ENCODE data around the gene JAKMIP1. TPM values are rescaled to one million over a fixed set of nuclear protein-coding genes. Genes with fewer than 3 reads are reported as not detected.

JAKMIP1 gene
- total RNA-seq, 1 experiment from 2014 or later: not detected

DNA sequence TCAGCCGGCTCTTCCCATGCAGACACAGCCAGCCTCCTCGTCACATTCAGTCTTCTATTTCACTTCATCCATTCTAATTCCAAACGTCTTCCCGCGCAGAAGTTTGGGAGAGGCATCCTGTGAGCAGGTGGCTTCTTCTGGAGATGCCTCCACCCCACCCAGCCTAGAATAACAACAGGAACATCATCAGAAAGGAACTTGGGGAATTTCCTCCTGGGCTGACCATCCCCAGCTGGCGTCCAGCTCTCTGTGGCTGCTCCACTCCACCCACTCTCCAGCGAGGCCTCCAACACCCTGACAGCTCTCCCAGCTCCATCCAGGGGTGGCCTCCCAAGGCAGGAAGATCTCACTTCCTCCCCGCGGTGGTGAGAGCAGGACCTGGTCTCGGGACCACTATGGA is 176.6 kb downstream of the JAKMIP1 start:
- ChIA-PET POLR2A (no interaction called here), CTCF (no interaction called here)
- H3K4me3 ChIP-seq (ENCODE audit: low read depth in 2 of 2, low read length in 2 of 2): no peak overlapping the region
- no peak for ATAC-seq
- DNase-seq (ENCODE audit: low read depth, low spot score): no peak
- H3K9me3 ChIP-seq (ENCODE audit: control insufficient read depth, insufficient read depth, low read depth, low read length): no peaks in the 10 kb centered on the region
- no peaks in the 10 kb centered on the region for H3K36me3 ChIP-seq (ENCODE audit: control insufficient read depth, insufficient read depth, low read length)
- no peaks in the 10 kb centered on the region; the same call in 1 of the 2 replicates for H3K27me3 ChIP-seq (ENCODE audit: control insufficient read depth, insufficient read depth, low read length)
- TF ChIP-seq POLR2AphosphoS5 (IDR thresholded peaks at IDR 0.05; ENCODE audit: low read depth, low read length) (no peak), SIN3A (IDR thresholded peaks at IDR 0.05; ENCODE audit: borderline replicate concordance, insufficient read depth, low read depth, low read length) (no peak), TCF7L2 (IDR thresholded peaks at IDR 0.05; ENCODE audit: low read depth, low read length) (no peak)
- TF ChIP-seq, protein P1, sequence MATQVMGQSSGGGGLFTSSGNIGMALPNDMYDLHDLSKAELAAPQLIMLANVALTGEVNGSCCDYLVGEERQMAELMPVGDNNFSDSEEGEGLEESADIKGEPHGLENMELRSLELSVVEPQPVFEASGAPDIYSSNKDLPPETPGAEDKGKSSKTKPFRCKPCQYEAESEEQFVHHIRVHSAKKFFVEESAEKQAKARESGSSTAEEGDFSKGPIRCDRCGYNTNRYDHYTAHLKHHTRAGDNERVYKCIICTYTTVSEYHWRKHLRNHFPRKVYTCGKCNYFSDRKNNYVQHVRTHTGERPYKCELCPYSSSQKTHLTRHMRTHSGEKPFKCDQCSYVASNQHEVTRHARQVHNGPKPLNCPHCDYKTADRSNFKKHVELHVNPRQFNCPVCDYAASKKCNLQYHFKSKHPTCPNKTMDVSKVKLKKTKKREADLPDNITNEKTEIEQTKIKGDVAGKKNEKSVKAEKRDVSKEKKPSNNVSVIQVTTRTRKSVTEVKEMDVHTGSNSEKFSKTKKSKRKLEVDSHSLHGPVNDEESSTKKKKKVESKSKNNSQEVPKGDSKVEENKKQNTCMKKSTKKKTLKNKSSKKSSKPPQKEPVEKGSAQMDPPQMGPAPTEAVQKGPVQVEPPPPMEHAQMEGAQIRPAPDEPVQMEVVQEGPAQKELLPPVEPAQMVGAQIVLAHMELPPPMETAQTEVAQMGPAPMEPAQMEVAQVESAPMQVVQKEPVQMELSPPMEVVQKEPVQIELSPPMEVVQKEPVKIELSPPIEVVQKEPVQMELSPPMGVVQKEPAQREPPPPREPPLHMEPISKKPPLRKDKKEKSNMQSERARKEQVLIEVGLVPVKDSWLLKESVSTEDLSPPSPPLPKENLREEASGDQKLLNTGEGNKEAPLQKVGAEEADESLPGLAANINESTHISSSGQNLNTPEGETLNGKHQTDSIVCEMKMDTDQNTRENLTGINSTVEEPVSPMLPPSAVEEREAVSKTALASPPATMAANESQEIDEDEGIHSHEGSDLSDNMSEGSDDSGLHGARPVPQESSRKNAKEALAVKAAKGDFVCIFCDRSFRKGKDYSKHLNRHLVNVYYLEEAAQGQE (IDR thresholded peaks at IDR 0.05; ENCODE audit: insufficient read depth in 1 of 2, low read depth in 2 of 2, low read length in 1 of 2): no peak
- TF ChIP-seq, protein P2, sequence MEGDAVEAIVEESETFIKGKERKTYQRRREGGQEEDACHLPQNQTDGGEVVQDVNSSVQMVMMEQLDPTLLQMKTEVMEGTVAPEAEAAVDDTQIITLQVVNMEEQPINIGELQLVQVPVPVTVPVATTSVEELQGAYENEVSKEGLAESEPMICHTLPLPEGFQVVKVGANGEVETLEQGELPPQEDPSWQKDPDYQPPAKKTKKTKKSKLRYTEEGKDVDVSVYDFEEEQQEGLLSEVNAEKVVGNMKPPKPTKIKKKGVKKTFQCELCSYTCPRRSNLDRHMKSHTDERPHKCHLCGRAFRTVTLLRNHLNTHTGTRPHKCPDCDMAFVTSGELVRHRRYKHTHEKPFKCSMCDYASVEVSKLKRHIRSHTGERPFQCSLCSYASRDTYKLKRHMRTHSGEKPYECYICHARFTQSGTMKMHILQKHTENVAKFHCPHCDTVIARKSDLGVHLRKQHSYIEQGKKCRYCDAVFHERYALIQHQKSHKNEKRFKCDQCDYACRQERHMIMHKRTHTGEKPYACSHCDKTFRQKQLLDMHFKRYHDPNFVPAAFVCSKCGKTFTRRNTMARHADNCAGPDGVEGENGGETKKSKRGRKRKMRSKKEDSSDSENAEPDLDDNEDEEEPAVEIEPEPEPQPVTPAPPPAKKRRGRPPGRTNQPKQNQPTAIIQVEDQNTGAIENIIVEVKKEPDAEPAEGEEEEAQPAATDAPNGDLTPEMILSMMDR (IDR thresholded peaks at IDR 0.05): no peak
- H3K4me1 ChIP-seq (ENCODE audit: control insufficient read depth, insufficient read depth, low read length): no peaks in the 10 kb centered on the region
- no TSS peak for BruUV-seq (replicated peaks)
- in situ Hi-C loops (cut with HindIII; ENCODE audit: low pct_unique_long_range_greater_than_20kb, low sequenced_read_pairs): no loop called here
- no peak overlapping the region for H3K27ac ChIP-seq (ENCODE audit: low read length)
- intact Hi-C loops (cut with micrococcal nuclease; ENCODE audit: unreplicated experiment): no loop called here

- intact Hi-C loops (cut with micrococcal nuclease; ENCODE audit: unreplicated experiment): no loop called here
- Histone ChIP-seq H3K27ac (ENCODE audit: low read length) (no peak overlapping the region), H3K4me3 (ENCODE audit: low read depth in 2 of 2, low read length in 2 of 2) (no peak overlapping the region), H3K27me3 (ENCODE audit: control insufficient read depth, insufficient read depth, low read length) (no peaks in the 10 kb centered on the region; the same call in 1 of the 2 replicates), H3K9me3 (ENCODE audit: control insufficient read depth, insufficient read depth, low read depth, low read length) (no peaks in the 10 kb centered on the region), H3K36me3 (ENCODE audit: control insufficient read depth, insufficient read depth, low read length) (no peaks in the 10 kb centered on the region), H3K4me1 (ENCODE audit: control insufficient read depth, insufficient read depth, low read length) (no peaks in the 10 kb centered on the region)
- TF ChIP-seq POLR2AphosphoS5 (IDR thresholded peaks at IDR 0.05; ENCODE audit: low read depth, low read length): no peak
- TF ChIP-seq, protein P2 (IDR thresholded peaks at IDR 0.05): no peak
- TF ChIP-seq, protein P1 (IDR thresholded peaks at IDR 0.05; ENCODE audit: insufficient read depth in 1 of 2, low read depth in 2 of 2, low read length in 1 of 2): no peak
- no peak for TF ChIP-seq TCF7L2 (IDR thresholded peaks at IDR 0.05; ENCODE audit: low read depth, low read length)
- TF ChIP-seq SIN3A (IDR thresholded peaks at IDR 0.05; ENCODE audit: borderline replicate concordance, insufficient read depth, low read depth, low read length): no peak
- no peak for DNase-seq (ENCODE audit: low read depth, low spot score)
- BruUV-seq (replicated peaks): no TSS peak
- in situ Hi-C loops (cut with HindIII; ENCODE audit: low pct_unique_long_range_greater_than_20kb, low sequenced_read_pairs): no loop called here
- ChIA-PET CTCF (no interaction called here), POLR2A (no interaction called here)
- ATAC-seq: no peak
Measured at GRCh38 chr4:6022607-6023288, 177.6 kb downstream of the JAKMIP1 start.
